Kidney (tissue), 14 donors: Measurements from ENCODE around the gene GRID1. TPM values are rescaled to one million over a fixed set of nuclear protein-coding genes. Genes with fewer than 3 reads are reported as not detected.

Experiments
- DNase-seq, 5 donors: peaks; one replicate each; pipeline ENCODE4 v3.0.0-alpha.2; 2013 to 2020
- FAIRE-seq: peaks from 2 replicates; lab custom pipeline; 2012; peaks lifted over from hg19 to GRCh38; lab: Jason Lieb, UNC
- H3K27ac ChIP-seq, 2 donors: one replicate each; pipeline ENCODE4 v1.7.0; 2013; ENCODE audit warnings: low read depth in 2 of 2, low read length in 2 of 2, inconsistent platforms in 1 of 2
- H3K27me3 ChIP-seq: one replicate; pipeline ENCODE4 v1.7.1; 2013; ENCODE audit warnings: low read length, inconsistent platforms; ENCODE audit not compliant: control insufficient read depth, insufficient read depth
- H3K36me3 ChIP-seq, 3 donors: one replicate each; pipeline versions ENCODE4 v1.7.0 to v1.7.1; 2013; ENCODE audit warnings: low read length in 3 of 3, control low read depth in 1 of 3, inconsistent platforms in 1 of 3; ENCODE audit not compliant: insufficient read depth in 3 of 3, control insufficient read depth in 2 of 3
- H3K4me1 ChIP-seq, 3 donors: one replicate each; pipeline versions ENCODE4 v1.7.0 to v1.7.1; 2013; ENCODE audit warnings: low read length in 3 of 3, inconsistent platforms in 1 of 3, low read depth in 1 of 3; ENCODE audit not compliant: control insufficient read depth in 2 of 3, insufficient read depth in 2 of 3
- H3K4me3 ChIP-seq, 3 donors: one replicate each; pipeline versions ENCODE4 v1.7.0 to v1.8.1; 2013; ENCODE audit warnings: low read length in 3 of 3, control low read depth in 1 of 3, inconsistent platforms in 1 of 3
- H3K9ac ChIP-seq, 3 donors: one replicate each; pipeline versions ENCODE4 v1.7.0 to v1.7.1; 2013; ENCODE audit warnings: low read length in 3 of 3, control low read depth in 1 of 3, inconsistent platforms in 1 of 3
- H3K9me3 ChIP-seq, 3 donors: one replicate each; pipeline versions ENCODE4 v1.7.0 to v1.7.1; 2013; ENCODE audit warnings: low read length in 3 of 3, control low read depth in 1 of 3, inconsistent platforms in 1 of 3; ENCODE audit not compliant: control insufficient read depth in 2 of 3, insufficient read depth in 1 of 3
- intact Hi-C: fragments of 100-400 bp; cut with DNase I; formaldehyde crosslinking; loops from one replicate; pipeline ENCODE4 v1.11.1; 2022
- polyA plus RNA-seq: library from polyadenylated mRNA; stranded (reverse); fragments of 350-450 nt; fragmentation: Illumina TruSeq; extraction: RNeasy Lipid Tissue Mini Kit (QIAGEN cat#74804); gene quantifications from one replicate; pipeline ENCODE4 v1.2.3, GENCODE V29; 2014; ENCODE audit warnings: low read depth, low replicate concordance; ENCODE audit not compliant: insufficient read depth
- total RNA-seq: library from RNA; stranded (reverse); fragmentation: NEBNext Ultra II Directional; extraction: Animal tissue kit (Norgen Biotek cat#: 25700); gene quantifications from one replicate; pipeline ENCODE4 v1.2.1, GENCODE V29; 2021
- TF ChIP-seq, protein P1 (sequence below): IDR thresholded peaks from 3 replicates; pipeline ENCODE4 v1.5.1; 2012; ENCODE audit warnings: mild to moderate bottlenecking, moderate library complexity, borderline replicate concordance; ENCODE audit not compliant: insufficient read depth; ENCODE audit errors: extremely low read depth
- donor health status: control.
- donor health status: control.
- donor health status: control.
- donor health status: control.
- donor health status: control.
- donor health status: DM: yes; HTN: yes; CAD: no.
- donor health status: Normal renal cell carcinoma (clear cell type).

The GRID1 gene
- total and polyA plus RNA-seq, 2 donors from 2014 or later = 0.37 to 1.4 TPM

DNA sequence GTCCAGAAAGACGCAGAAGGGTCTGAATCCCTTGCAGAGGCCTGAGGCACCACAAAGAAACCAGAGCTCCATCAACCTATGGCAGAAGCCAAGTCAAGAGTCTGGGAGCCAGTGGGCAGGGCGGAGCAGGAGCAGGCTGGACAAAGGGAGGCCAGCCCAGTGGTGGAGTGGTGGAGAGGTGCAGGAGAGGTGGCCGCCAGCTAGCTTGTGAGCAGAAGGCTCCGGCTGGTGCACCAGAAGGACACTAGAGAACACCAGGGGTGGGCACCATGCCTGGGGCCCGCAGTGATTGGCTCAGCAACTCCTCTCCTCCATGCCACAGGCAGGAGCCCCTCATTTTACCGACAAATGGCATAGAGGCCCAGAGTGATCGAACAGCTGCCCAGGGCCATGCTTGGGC, 186.6 kb downstream of the GRID1 start:
- Histone ChIP-seq H3K4me3 (no peak overlapping the region), H3K9ac (no peak overlapping the region), H3K36me3 (no peaks in the 10 kb centered on the region), H3K27ac (no peak overlapping the region), H3K27me3 (no peaks in the 10 kb centered on the region), H3K9me3 (no peaks in the 10 kb centered on the region), H3K4me1 (no peaks in the 10 kb centered on the region)
- TF ChIP-seq, protein P1, sequence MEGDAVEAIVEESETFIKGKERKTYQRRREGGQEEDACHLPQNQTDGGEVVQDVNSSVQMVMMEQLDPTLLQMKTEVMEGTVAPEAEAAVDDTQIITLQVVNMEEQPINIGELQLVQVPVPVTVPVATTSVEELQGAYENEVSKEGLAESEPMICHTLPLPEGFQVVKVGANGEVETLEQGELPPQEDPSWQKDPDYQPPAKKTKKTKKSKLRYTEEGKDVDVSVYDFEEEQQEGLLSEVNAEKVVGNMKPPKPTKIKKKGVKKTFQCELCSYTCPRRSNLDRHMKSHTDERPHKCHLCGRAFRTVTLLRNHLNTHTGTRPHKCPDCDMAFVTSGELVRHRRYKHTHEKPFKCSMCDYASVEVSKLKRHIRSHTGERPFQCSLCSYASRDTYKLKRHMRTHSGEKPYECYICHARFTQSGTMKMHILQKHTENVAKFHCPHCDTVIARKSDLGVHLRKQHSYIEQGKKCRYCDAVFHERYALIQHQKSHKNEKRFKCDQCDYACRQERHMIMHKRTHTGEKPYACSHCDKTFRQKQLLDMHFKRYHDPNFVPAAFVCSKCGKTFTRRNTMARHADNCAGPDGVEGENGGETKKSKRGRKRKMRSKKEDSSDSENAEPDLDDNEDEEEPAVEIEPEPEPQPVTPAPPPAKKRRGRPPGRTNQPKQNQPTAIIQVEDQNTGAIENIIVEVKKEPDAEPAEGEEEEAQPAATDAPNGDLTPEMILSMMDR = no peak
- DNase-seq = peak in 1 of 5 donors; percentile 38
- FAIRE-seq = no peak
- intact Hi-C loops = no loop called here

DNA sequence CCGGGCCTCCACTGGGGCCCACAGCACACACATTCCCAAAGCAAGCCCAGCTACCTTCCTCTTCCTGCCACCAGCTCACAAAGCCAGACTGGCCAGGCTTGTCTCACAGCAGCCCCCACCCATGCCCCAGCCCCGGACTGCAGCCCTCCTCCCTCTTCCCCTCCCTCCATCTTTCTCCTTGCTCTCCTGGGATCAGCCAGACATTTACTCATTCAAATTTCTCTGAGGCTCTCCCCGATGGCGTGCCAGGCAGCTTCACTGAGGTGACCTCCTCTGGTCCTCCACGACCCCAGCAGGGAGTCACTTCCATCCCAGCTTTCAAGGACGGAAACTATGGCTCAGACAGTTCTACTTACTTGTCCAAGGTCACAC, 187.5 kb downstream of the GRID1 start:
- DNase-seq (no peak), FAIRE-seq (no peak)
- Histone ChIP-seq H3K9me3 (no peaks in the 10 kb centered on the region), H3K4me3 (no peak overlapping the region), H3K36me3 (no peaks in the 10 kb centered on the region), H3K9ac (no peak overlapping the region), H3K4me1 (no peaks in the 10 kb centered on the region), H3K27ac (no peak overlapping the region), H3K27me3 (no peaks in the 10 kb centered on the region)
- intact Hi-C loops = no loop called here
- TF ChIP-seq, protein P1 = no peak

DNA sequence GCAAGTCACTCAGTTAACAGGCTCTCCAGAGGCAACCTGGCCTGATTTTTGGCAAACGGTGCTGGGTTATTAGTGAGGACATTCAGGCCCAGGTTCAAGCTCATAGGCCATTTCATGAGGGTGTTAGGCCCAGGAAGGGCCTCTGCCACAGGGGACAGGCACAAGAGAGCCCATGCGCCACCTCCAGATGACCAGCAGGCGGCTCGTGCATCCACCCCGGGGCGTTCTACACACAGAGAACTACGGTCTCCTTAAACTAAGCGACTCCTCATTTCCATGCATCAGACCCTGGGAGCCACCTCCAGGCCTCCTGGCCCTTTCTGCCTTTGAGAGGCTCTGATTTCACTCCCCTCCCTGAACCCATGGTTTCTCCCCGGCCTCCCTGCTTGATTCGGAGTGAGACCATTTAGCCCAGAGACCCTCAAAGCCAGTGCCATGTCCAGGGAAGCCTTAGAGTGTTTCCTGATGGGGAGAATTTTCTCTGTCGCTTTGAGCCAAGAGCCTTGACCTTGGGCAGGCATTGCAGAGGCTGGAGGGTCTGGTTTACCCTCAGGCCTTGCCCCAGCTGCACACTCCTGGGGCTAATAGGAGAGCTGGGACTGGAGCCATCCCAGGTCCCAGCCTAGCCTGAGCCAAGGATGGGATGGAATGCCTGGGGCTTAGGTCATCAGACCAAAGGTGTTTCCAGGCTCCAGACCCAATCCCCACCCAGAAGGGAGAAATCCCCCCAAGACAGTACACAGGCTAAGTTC, 188.0 kb downstream of the GRID1 start:
- FAIRE-seq (no peak), DNase-seq (peak in 2 of 5 donors; percentile 26 to 39)
- no peaks in the 10 kb centered on the region for H3K4me1 ChIP-seq
- H3K9ac ChIP-seq = no peak overlapping the region
- H3K27ac ChIP-seq = no peak overlapping the region
- H3K9me3 ChIP-seq = no peaks in the 10 kb centered on the region
- no peaks in the 10 kb centered on the region for H3K36me3 ChIP-seq
- H3K4me3 ChIP-seq = no peak overlapping the region
- TF ChIP-seq, protein P1 = no peak
- intact Hi-C loops = no loop called here
- H3K27me3 ChIP-seq = no peaks in the 10 kb centered on the region
